ENCODE data around the gene PLPP4.

PLPP4 gene

GRCh38 chr10:120571266-120571665 is 114.2 kb downstream of the PLPP4 start:
- H3K27ac ChIP-seq (ENCODE audit: extremely low read depth, low read depth, low read length) = no peak overlapping the region
- H3K9me3 ChIP-seq (ENCODE audit: control insufficient read depth, insufficient read depth, low read depth, low read length) = no peaks in the 10 kb centered on the region
- no peaks in the 10 kb centered on the region for H3K36me3 ChIP-seq (ENCODE audit: control insufficient read depth in 2 of 2, insufficient read depth in 1 of 2, low read length in 2 of 2)
- ChIA-PET CTCF (interaction anchor here (0.6 kb wide), 1 partner anchor 253 kb away, joined by 6 read pairs; no protein-coding TSS in a partner anchor), POLR2A (no interaction called here)
- H3K4me1 ChIP-seq (ENCODE audit: control insufficient read depth, insufficient read depth, low read length) = no peaks in the 10 kb centered on the region
- H3K4me3 ChIP-seq (ENCODE audit: low read depth, low read length) = no peak overlapping the region
- no peak for TF ChIP-seq ZNF580 (tag by site-specific recombination; IDR thresholded peaks at IDR 0.05)

GRCh38 chr10:120572307-120572706 is 115.3 kb downstream of the PLPP4 start:
- no peak for TF ChIP-seq HIC1 (tag by site-specific recombination; IDR thresholded peaks at IDR 0.05)
- TF ChIP-seq ZBTB49 (tag by site-specific recombination; IDR thresholded peaks at IDR 0.05; ENCODE audit: low read depth) = no peak
- TF ChIP-seq ZNF157 (tag by site-specific recombination; IDR thresholded peaks at IDR 0.05) = no peak
- no peak for TF ChIP-seq ZNF24 (tag by site-specific recombination; IDR thresholded peaks at IDR 0.05)
- TF ChIP-seq YY1 (tag by site-specific recombination; IDR thresholded peaks at IDR 0.05) = no peak
- TF ChIP-seq ZNF335 (tag by site-specific recombination; conservative IDR thresholded peaks at IDR 0.05) = no peak
- TF ChIP-seq ZBTB10 (tag by site-specific recombination; IDR thresholded peaks at IDR 0.05) = no peak
- no peak for TF ChIP-seq ZNF747 (tag by site-specific recombination; IDR thresholded peaks at IDR 0.05)
- TF ChIP-seq ZNF398 (tag by site-specific recombination; IDR thresholded peaks at IDR 0.05) = no peak
- TF ChIP-seq ZNF211 (tag by site-specific recombination; IDR thresholded peaks at IDR 0.05; ENCODE audit: low read depth) = no peak
- TF ChIP-seq ZNF221 (tag by site-specific recombination; IDR thresholded peaks at IDR 0.05; ENCODE audit: borderline replicate concordance) = no peak
- TF ChIP-seq ZIC2 (tag by site-specific recombination; IDR thresholded peaks at IDR 0.05) = no peak
- no peak for TF ChIP-seq ZNF514 (tag by site-specific recombination; IDR thresholded peaks at IDR 0.05)
- POLR2A ChIA-PET = no interaction called here
- no peaks in the 10 kb centered on the region for H3K4me1 ChIP-seq (ENCODE audit: control insufficient read depth, insufficient read depth, low read length)
- H3K27ac ChIP-seq (ENCODE audit: extremely low read depth, low read depth, low read length) = no peak overlapping the region
- no peaks in the 10 kb centered on the region for H3K9me3 ChIP-seq (ENCODE audit: control insufficient read depth, insufficient read depth, low read depth, low read length)
- H3K36me3 ChIP-seq (ENCODE audit: control insufficient read depth in 2 of 2, insufficient read depth in 1 of 2, low read length in 2 of 2) = no peaks in the 10 kb centered on the region
- CTCF ChIA-PET = interaction anchor here (0.6 kb wide), 1 partner anchor 150 kb away, joined by 3 read pairs; no protein-coding TSS in a partner anchor
- H3K4me3 ChIP-seq (ENCODE audit: low read depth, low read length) = no peak overlapping the region

All from HEK293 (cell line).